AG10803 (cell line): ENCODE results near the gene SERP2.

Experiments used
- DNase-seq: peaks from one replicate; pipeline ENCODE4 v3.0.0; 2010; ENCODE audit warnings: low read depth
- H3K4me3 ChIP-seq: 2 replicates; pipeline ENCODE4 v1.5.1; 2011; ENCODE audit warnings: mild to moderate bottlenecking, low read length, control low read depth
- CTCF ChIP-seq: conservative IDR thresholded peaks from 2 replicates; pipeline ENCODE4 v1.5.1; 2011; ENCODE audit warnings: mild to moderate bottlenecking, low read length, control low read depth, inconsistent platforms

Gene SERP2

DNA sequence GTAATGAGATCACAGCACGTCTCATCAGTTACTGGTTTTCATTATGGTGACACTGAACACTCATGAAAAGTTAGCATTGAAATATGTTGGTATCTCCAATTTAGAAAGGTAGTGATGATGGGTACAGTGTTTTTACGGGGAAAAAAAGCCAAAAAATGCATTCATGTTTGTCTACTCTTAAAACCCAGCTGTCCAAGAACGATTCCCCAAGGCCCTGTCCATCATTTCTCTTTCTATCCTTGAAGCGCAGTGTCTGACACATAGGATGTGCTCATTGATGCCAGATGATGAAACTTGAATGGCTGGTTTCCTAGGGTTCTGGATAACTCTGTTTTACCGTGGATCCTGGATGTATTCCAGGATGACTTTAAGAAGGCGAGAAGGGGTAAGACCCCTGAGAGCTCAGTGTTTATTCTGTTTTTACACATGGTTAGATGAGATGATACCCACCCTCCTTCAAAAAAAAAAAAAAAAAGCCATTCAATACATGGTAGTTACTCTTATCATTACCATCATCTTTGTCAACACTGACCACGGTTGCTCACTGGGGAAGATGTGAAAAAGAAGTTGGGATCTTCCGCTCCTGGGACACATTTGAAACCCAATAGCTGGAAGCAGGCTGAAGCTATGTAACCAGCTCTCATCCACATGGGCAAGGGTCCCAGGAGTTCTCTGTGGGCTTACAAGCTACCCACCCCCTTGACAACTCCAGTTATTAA is 22.5 kb downstream of the SERP2 start:
- no peak for TF ChIP-seq CTCF
- no peak for DNase-seq
- H3K4me3 ChIP-seq: no peak overlapping the region

DNA sequence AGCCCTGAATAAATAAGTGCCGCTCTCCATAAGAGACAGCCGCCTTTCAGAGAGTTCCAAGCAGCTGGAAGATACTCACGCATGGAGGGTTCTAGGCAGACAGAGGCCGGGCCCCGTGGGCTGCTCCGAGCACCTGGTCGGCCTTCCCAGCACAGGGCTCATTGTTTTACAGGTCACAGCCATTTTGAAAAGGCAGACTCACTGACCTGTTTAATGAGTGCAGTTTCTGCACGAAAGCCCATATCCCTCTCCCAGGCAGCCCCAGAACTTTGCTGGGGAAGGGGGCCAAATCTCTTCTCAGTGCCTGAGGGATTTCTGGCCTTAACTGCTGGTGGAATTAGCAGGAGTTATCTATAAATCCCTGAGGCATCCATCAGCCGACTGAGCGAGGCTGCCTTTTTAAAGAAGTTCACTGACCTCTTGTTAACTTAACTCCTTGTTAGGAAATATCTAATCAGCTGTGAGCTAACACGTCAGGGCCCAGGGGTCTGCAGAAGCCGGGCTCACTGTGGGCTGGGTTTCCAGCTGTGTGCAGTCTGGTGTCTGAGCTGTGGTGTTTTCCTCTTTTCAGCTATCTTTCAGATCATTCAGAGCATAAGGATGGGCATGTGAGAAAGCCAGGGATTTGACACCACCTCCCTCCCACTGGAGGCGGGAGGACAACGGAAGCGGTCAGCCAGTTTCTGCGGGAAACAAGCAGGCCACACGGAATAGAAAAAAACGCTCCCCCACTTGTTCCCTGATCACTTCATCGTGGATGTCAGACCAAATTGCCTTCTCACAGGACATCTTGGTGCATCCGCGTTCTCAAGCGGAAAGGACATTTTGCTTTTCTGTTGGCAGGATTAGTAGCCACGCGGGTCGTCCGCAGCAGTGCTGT is 23.3 kb downstream of the SERP2 start:
- H3K4me3 ChIP-seq: no peak overlapping the region
- no peak for TF ChIP-seq CTCF
- DNase-seq: no peak

DNA sequence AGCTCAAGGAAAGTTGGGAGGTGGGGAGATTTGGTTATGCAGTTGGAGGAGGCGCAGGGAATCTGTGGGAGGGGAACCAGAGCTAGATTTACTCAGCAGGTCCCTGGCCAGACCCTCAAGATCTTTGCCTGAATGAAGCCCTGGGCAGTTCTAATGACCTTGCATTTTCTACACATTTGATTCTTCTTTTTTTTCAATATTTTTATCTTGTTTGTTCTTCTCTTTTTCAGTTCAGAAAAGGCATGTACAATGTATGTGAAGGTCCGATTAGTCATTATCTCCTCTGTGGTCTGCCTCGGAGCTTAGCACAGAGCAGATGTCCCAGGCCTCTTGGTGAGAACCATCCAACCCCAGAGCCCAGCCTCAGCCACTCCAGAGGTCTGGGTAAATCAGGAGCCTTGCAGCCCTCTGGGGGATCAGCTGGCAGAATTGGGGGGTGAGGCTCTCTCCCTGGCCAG is 24.2 kb downstream of the SERP2 start:
- no peak for DNase-seq
- H3K4me3 ChIP-seq: no peak overlapping the region
- no peak for TF ChIP-seq CTCF

GRCh38 chr13:44398606-44399005 is 25.0 kb downstream of the SERP2 start:
- no peak overlapping the region for H3K4me3 ChIP-seq
- no peak for TF ChIP-seq CTCF
- DNase-seq: no peak

GRCh38 chr13:44399074-44399473 is 25.4 kb downstream of the SERP2 start:
- no peak overlapping the region for H3K4me3 ChIP-seq
- TF ChIP-seq CTCF: no peak
- DNase-seq: no peak

GRCh38 chr13:44400736-44401135 is 27.1 kb downstream of the SERP2 start:
- DNase-seq: no peak
- TF ChIP-seq CTCF: no peak
- H3K4me3 ChIP-seq: no peak overlapping the region
